Non-pigmented ciliary epithelial cell (primary cell): ENCODE measurements around the gene TBC1D1.
A peak's percentile ranks its signal among the peaks of the same experiment; 100 is the strongest.

ENCODE experiments used
- DNase-seq: peaks from one replicate; pipeline ENCODE4 v3.0.0-alpha.2; 2010; ENCODE audit warnings: low read depth

The TBC1D1 gene

GRCh38 chr4:37890801-37891259 lies at the start of gene TBC1D1:
TSS of gene TBC1D1 (plus strand) at chr4:37891084. CDS start at chr4:37902096, 11,012 bp downstream.
- no peak for DNase-seq

- no peak for DNase-seq
Observed at GRCh38 chr4:37844204-37844603, 46.7 kb upstream of the TBC1D1 start.

GRCh38 chr4:37845201-37845600 lies 45.7 kb upstream of the TBC1D1 start:
- no peak for DNase-seq

- DNase-seq = no peak
Observed at GRCh38 chr4:37847311-37847884, 43.5 kb upstream of the TBC1D1 start.

- DNase-seq = no peak
Observed at GRCh38 chr4:37852376-37852775, 38.5 kb upstream of the TBC1D1 start.

GRCh38 chr4:37858112-37858511 lies 32.8 kb upstream of the TBC1D1 start:
- no peak for DNase-seq

GRCh38 chr4:37858872-37859271 lies 32.0 kb upstream of the TBC1D1 start:
- no peak for DNase-seq

GRCh38 chr4:37860266-37860665 lies 30.6 kb upstream of the TBC1D1 start:
- no peak for DNase-seq

GRCh38 chr4:37862961-37863360 lies 27.9 kb upstream of the TBC1D1 start:
- no peak for DNase-seq

GRCh38 chr4:37864786-37865185 lies 26.1 kb upstream of the TBC1D1 start:
- DNase-seq = no peak

GRCh38 chr4:37865450-37865849 lies 25.4 kb upstream of the TBC1D1 start:
- DNase-seq = peak; percentile 18

GRCh38 chr4:37867102-37867501 lies 23.8 kb upstream of the TBC1D1 start:
- no peak for DNase-seq

GRCh38 chr4:37868238-37868637 lies 22.6 kb upstream of the TBC1D1 start:
- DNase-seq = no peak

GRCh38 chr4:37872310-37872988 lies 18.4 kb upstream of the TBC1D1 start:
- no peak for DNase-seq

- DNase-seq = peak; percentile 56
Observed at GRCh38 chr4:37873386-37873785, 17.5 kb upstream of the TBC1D1 start.

GRCh38 chr4:37876156-37876555 lies 14.7 kb upstream of the TBC1D1 start:
- no peak for DNase-seq

- DNase-seq = no peak
Observed at GRCh38 chr4:37879365-37879764, 11.5 kb upstream of the TBC1D1 start.

GRCh38 chr4:37881811-37882210 lies 9.1 kb upstream of the TBC1D1 start:
- DNase-seq = no peak

GRCh38 chr4:37882665-37883296 lies 8.1 kb upstream of the TBC1D1 start:
- DNase-seq = no peak

GRCh38 chr4:37884855-37885487 lies 5.9 kb upstream of the TBC1D1 start:
- no peak for DNase-seq

GRCh38 chr4:37885496-37885895 lies 5.4 kb upstream of the TBC1D1 start:
- DNase-seq = no peak

GRCh38 chr4:37889849-37890800 lies 759 bp upstream of the TBC1D1 start:
- no peak for DNase-seq
